ENCODE results near the gene CALHM3.

DNA sequence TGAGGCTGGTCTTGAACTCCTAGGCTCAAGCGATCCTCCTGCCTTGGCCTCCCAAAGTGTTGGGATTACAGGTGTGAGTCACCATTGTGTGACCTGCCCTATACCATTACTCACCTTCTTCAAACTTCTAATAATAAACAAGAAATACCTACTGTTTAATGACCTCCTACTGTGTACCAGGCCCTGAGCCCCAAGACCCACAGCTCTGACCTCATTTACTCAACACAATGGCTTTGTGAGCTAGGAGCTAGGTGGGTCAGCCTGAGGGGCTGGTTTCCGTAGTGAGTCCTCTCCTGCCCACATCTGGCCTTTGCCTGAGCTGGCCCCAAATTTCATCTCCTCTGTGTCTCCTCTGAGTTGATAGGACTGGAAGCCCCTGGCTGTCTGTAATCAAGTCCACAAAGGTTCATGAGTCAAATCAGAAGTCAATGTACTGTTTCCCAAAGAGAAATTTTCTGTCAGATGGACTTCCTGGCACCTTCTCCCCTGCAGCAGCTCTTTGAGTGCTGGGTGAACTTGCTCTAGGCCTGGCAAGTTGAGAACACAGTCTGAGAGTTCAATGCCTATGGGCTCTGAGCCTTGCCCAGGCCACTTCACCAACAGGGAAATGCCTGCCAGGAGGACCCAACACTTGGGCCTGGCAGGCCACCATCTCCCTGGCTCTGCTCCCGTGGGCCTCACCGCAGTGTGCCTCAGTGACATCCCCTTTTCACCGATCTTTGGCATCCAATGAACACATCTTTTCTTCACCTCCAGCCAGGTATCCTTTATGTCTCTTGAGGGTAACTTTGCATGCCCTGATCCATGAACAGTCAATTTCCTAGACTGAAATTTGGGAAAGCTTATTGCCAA is 38.4 kb upstream of the CALHM3 start:
- TF ChIP-seq, protein P1, sequence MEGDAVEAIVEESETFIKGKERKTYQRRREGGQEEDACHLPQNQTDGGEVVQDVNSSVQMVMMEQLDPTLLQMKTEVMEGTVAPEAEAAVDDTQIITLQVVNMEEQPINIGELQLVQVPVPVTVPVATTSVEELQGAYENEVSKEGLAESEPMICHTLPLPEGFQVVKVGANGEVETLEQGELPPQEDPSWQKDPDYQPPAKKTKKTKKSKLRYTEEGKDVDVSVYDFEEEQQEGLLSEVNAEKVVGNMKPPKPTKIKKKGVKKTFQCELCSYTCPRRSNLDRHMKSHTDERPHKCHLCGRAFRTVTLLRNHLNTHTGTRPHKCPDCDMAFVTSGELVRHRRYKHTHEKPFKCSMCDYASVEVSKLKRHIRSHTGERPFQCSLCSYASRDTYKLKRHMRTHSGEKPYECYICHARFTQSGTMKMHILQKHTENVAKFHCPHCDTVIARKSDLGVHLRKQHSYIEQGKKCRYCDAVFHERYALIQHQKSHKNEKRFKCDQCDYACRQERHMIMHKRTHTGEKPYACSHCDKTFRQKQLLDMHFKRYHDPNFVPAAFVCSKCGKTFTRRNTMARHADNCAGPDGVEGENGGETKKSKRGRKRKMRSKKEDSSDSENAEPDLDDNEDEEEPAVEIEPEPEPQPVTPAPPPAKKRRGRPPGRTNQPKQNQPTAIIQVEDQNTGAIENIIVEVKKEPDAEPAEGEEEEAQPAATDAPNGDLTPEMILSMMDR (IDR thresholded peaks at IDR 0.05) = no peak
- no peak for TF ChIP-seq JUND (IDR thresholded peaks at IDR 0.05)
- TF ChIP-seq, protein P2, sequence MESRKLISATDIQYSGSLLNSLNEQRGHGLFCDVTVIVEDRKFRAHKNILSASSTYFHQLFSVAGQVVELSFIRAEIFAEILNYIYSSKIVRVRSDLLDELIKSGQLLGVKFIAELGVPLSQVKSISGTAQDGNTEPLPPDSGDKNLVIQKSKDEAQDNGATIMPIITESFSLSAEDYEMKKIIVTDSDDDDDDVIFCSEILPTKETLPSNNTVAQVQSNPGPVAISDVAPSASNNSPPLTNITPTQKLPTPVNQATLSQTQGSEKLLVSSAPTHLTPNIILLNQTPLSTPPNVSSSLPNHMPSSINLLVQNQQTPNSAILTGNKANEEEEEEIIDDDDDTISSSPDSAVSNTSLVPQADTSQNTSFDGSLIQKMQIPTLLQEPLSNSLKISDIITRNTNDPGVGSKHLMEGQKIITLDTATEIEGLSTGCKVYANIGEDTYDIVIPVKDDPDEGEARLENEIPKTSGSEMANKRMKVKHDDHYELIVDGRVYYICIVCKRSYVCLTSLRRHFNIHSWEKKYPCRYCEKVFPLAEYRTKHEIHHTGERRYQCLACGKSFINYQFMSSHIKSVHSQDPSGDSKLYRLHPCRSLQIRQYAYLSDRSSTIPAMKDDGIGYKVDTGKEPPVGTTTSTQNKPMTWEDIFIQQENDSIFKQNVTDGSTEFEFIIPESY (IDR thresholded peaks at IDR 0.05; ENCODE audit: borderline replicate concordance, low read depth) = no peak
